GM21447 (cell line): ENCODE data around the gene ARHGEF26.

Experiments used
- ATAC-seq: cut with Tn5 transposase; IDR thresholded peaks from one replicate; pipeline ENCODE4 v1.9.1; 2021; ENCODE audit not compliant: unreplicated experiment

The ARHGEF26 gene

GRCh38 chr3:154148541-154148940 is 27.4 kb downstream of the ARHGEF26 start:
- ATAC-seq = no peak

- no peak for ATAC-seq
These were observed 28.1 kb downstream of the ARHGEF26 start for GRCh38 chr3:154149286-154149685.

- ATAC-seq = no peak
These were observed 30.8 kb downstream of the ARHGEF26 start for GRCh38 chr3:154151969-154152368.

GRCh38 chr3:154152741-154153140 is 31.6 kb downstream of the ARHGEF26 start:
- no peak for ATAC-seq

- ATAC-seq = no peak
These were observed 35.3 kb downstream of the ARHGEF26 start for GRCh38 chr3:154156530-154156929.

- no peak for ATAC-seq
These were observed 40.6 kb downstream of the ARHGEF26 start for GRCh38 chr3:154161806-154162205.

GRCh38 chr3:154164387-154164786 is 43.2 kb downstream of the ARHGEF26 start:
- ATAC-seq = no peak

- no peak for ATAC-seq
These were observed 48.0 kb downstream of the ARHGEF26 start for GRCh38 chr3:154168998-154169795.

- no peak for ATAC-seq
These were observed 48.6 kb downstream of the ARHGEF26 start for GRCh38 chr3:154169796-154170110.

- no peak for ATAC-seq
These were observed 49.1 kb downstream of the ARHGEF26 start for GRCh38 chr3:154170300-154170699.

- ATAC-seq = no peak
These were observed 53.9 kb downstream of the ARHGEF26 start for GRCh38 chr3:154175041-154175440.

- no peak for ATAC-seq
These were observed 54.8 kb downstream of the ARHGEF26 start for GRCh38 chr3:154176036-154176435.

GRCh38 chr3:154177406-154177805 is 56.2 kb downstream of the ARHGEF26 start:
- no peak for ATAC-seq

- no peak for ATAC-seq
These were observed 57.0 kb downstream of the ARHGEF26 start for GRCh38 chr3:154178172-154178571.

GRCh38 chr3:154180836-154181691 is 59.9 kb downstream of the ARHGEF26 start:
- ATAC-seq = no peak

- ATAC-seq = no peak
These were observed 61.2 kb downstream of the ARHGEF26 start for GRCh38 chr3:154182322-154182922.

- no peak for ATAC-seq
These were observed 61.8 kb downstream of the ARHGEF26 start for GRCh38 chr3:154182975-154183374.

- no peak for ATAC-seq
These were observed 63.4 kb downstream of the ARHGEF26 start for GRCh38 chr3:154184582-154184981.

GRCh38 chr3:154188437-154188836 is 67.2 kb downstream of the ARHGEF26 start:
- ATAC-seq = no peak

GRCh38 chr3:154188846-154189245 is 67.7 kb downstream of the ARHGEF26 start:
- ATAC-seq = no peak

GRCh38 chr3:154191520-154191919 is 70.3 kb downstream of the ARHGEF26 start:
- ATAC-seq = no peak

- no peak for ATAC-seq
These were observed 71.0 kb downstream of the ARHGEF26 start for GRCh38 chr3:154192225-154192624.
